SKM-1 treated with dmso at 0.1 percent for 144 hours (cell line): Measurements from ENCODE around the gene CAPZA1.

Source experiments
- DNase-seq: peaks from one replicate; lab custom pipeline; 2025; ENCODE audit not compliant: unreplicated experiment; lab: John Stamatoyannopoulos, UW

Gene CAPZA1

DNA sequence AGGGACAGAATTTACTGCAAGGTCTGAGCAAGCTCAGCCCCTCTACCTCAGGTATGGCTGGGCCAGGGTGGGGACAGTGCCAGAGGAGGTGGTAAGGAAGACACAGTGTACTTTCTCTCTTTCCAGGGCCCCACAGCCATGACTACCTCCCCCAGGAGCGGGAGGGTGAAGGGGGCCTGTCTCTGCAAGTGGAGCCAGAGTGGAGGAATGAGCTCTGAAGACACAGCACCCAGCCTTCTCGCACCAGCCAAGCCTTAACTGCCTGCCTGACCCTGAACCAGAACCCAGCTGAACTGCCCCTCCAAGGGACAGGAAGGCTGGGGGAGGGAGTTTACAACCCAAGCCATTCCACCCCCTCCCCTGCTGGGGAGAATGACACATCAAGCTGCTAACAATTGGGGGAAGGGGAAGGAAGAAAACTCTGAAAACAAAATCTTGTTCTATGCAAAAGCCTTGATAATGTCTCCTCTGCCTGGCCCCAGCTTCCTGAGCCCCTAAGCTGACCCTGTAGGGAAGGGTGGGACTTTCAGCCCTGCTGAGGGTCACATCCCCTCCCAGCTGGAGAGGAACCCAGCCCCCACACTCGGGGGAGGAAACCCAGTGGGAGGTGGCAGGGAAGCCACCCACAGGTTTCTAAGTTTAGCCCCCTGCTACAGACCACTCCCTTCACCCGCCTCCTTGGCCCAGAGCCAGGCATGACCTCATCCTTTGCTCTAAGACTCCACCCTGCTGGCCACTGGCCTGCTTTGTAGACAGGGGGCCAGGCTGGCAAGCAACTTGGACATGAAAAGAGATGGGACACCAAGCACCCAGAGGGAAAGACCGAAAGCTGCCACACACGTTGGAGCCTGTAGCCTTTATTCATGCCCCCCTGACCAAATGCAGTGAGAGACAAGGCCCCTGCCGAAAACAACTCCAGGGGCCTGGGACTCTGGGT is 80.9 kb downstream of the CAPZA1 start:
- DNase-seq: peak; percentile 82

- DNase-seq: no peak
These were observed 81.8 kb downstream of the CAPZA1 start for GRCh38 chr1:112701227-112702066.

GRCh38 chr1:112702067-112702395 is 82.4 kb downstream of the CAPZA1 start:
- no peak for DNase-seq

DNA sequence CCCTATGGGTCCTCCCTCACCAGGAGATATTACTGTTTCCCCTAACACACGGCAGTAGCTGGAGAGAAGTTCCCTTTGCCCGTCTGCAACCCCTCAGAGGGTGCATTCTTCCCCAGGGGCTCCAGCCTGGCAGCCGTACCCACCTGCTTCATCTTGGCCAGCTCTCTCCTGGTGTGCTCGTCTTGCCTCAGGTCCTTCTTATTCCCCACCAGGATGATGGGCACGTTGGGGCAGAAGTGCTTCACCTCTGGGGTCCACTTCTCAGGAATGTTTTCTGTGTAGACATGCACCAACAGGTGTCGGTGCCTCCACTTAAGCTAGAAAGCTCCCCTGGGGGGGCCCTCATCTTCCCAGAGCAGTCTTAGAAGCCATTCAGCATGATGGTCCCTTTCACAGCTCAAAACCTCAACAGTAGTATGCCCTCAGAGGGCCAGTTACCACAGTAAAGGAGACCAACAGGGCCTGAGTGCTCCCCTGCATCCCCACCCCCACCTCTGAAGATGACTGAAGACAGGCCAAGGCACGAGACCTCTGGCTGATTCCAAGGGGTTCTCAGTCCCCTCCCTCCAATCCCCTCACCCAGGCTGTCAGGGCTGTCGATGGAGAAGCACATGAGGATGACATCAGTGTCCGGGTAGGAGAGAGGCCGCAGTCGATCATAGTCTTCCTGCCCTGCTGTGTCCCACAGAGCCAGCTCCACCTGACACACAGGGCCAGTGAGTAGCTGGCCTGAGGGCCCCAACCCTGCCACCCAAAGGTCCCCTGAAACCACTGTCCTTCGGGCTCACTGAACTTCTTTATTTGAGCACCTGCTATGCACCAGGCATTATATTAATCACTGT is 83.0 kb downstream of the CAPZA1 start:
- no peak for DNase-seq

DNA sequence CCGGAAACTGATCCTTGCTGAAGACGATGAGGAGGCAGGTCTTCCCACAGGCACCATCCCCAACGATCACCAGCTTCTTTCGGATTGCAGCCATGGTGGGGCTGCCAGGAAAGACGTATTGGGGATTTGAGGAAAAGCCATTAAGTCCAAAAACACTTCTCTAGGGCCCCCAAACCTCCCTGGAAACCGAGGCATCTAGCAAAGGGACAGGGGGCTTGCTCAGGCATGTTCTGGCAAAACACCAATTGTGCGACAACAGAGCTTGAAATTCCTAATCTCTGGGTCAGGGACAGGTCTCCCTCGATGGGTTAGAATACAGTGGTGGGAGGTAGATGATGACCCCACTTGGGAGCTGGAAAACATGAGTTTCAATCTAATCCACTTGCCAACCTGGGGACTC is 84.1 kb downstream of the CAPZA1 start:
- no peak for DNase-seq

GRCh38 chr1:112704391-112704933 is 84.8 kb downstream of the CAPZA1 start:
- DNase-seq: no peak

DNA sequence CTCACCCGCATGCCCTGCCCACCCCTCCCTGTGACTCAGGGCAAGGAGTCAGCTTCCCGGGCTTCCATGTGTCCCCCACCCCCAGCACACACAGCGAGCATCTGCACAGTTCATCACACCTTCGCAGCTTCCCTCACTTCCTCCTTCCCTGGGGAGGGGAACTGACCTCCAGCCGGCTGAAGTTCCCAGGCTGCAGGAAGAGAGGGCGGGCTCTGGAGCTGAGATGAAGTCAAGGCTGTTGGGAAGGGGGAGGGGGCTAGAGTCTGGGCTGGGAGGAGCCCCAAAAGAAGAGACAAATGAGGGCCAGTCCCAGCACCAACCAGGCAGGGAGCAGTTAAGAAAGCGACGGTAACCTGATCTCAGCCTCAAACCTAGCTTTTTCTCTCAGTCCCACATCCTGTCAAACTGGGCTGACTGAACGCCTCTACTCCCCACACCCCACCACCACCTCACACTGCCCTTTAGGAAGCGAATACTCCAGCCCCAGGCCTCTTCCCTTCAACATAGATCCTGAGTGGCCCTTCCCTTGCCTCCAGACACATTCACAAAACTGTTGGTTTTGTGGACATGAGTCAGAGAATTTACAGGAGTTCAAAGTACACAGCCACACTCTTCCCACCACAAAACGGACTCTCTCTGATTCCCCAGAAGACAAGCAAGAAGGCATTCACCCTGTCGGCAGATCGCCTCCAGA is 85.4 kb downstream of the CAPZA1 start:
- DNase-seq: peak; percentile 87

DNA sequence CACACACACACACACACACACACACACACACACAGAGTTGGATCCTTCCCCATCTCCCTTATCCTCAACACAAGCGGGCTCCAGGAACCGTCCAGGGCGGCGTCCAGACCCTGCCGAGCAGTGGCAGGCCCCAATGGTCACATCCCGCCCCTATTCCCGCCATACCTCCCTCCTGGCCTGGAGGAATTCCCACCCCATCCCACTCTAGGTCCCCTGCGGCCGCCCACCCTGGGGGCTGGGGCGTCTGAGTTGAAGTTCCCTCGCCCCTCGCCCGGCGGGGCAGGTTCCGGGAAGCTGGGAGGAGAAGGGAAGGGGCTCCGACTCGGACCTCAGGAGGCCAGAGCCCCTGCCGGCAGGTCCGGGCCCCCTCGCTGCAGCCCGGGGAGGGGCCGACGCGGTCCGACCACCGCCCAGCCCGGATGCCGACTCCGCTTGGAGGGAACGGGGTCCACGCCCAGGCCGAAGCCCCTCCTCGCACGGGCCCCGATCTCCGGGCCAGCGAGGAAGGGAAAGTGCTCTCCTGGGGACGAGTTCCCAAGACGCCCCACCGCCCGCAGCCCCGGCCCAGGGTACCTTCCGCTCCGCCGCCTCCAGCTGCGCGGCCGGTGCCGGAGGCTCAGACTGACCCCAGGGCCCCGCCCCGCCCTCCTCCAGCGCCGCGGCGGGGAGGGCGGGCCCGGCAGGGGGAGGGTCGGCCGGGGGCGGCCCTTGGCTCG is 87.0 kb downstream of the CAPZA1 start, which contains the start of gene RHOC:
TSS of gene RHOC (minus strand) at position 623 of the 716 bp plus-strand sequence. CDS start 3,328 bp downstream, outside the sequence.
- peak; percentile 58 for DNase-seq

GRCh38 chr1:112707221-112708001 is 87.8 kb downstream of the CAPZA1 start:
- peak; percentile 74 for DNase-seq

DNA sequence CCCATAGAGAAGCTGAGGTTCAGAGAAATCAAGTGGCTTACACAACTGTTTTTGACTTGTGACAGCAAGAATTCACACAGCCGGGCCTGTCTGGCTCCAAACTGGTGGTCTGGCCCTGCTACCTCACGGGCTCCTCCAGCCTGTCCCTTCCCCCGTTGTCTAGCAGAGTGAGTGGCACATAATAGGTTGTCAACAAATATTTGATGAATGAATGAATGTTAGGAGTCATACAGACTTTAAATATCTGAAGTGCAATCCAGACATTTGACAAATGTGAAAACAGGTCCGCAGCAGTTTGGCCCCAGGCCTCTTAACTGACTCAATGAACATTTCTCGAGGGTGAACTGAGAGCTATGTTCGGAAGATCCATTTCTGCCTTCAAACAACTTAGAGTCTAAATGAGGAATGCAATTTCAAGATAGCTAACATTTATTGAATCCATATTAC is 88.4 kb downstream of the CAPZA1 start:
- no peak for DNase-seq

DNA sequence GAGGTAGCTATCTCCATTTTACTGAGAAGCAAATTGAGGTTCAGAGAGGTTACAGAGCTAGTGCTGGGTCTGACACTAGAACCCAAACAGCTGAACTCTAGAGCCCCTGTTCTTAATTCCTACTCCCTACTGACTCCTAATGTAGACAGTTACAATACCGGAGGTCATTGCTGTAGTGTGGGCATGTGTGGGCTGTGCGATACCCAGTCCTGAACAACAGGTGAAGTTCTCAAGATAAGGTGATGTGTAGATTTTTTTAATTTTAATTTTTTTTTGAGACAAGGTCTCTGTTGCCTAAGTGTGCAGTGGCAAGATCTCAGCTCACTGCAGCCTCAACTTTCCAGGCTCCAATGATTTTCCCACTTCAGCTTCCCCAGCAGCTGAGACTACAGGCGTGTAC is 88.9 kb downstream of the CAPZA1 start:
- no peak for DNase-seq

GRCh38 chr1:112710159-112710558 is 90.5 kb downstream of the CAPZA1 start:
- DNase-seq: no peak

GRCh38 chr1:112710586-112710985 is 91.0 kb downstream of the CAPZA1 start:
- DNase-seq: no peak

DNA sequence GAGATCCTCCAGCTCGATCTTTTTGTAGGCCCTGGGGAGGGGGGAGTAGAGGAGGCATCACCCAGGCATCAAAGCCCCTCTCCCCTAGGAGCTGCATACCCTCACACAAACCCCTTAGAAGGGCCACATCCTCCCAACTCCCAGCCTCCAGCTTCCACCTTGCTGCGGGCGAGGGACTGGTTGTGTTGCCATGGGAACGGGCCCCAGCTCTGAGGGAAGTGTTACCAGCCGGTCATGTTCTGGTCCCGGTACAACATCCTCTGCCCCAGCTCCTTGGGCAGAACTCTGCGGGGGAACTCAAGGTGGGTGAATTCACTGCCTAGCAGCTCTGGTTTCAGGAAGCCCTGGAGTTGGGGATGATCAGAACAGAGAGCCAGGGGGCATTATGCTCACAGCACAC is 91.4 kb downstream of the CAPZA1 start:
- DNase-seq: no peak

DNA sequence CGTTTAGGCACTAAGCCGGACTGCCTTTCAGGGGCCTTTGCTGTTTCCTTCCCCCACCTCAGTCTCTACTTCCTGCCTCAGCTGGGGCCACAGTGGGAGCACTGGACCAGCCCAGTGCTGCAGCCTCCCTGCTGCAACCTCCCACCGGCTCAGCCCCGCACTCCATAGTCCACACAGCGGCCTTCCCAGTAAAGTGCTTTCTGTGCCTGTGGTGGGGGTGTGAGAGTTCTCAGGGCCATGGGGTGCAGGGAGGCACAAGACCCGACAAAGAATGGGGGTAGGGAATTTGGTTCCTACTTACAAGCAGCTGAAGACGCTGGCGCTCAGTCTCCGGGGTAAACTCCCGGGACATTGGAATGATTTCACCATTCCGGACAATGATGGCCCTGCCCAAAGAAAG is 92.0 kb downstream of the CAPZA1 start:
- no peak for DNase-seq

DNA sequence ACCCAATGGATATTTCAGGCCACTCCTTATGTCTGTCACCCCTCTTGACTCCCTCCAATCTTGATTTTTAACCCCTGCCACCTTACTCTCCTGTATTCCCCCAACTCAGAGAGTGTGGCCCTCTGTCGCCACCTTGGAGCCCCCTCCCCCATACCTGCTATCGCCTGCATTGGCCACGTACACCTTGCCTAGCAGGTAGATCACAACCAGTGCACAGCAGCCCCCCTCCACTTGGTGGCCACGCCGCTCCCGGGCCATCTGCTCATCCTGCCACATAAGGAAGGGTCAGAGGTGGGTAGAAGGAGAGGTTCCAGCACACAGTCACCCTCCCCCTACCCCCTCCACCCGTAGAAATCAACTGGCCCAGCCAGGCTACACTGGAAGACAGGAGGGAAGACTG is 92.6 kb downstream of the CAPZA1 start:
- no peak for DNase-seq

DNA sequence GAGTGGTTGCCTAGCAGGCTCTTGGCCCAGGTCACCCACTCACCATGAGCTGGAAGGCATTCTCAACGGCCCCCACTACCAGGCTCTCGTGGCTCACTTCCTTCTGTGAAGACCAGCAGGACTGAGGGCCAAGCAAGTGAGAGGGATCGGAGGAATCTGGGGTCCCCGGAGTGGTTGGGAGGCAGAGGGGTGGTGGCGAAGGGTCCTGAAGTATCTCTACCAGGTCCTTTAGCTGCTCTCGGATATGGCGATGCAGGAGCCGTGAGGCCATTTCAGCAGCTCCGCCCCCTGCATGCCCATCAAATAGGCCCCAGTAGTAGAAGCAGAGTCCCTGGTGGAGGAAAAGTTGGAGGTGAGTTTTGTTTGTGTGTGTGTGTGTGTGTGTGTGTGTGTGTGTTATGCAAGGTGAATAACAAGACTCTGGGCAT is 93.1 kb downstream of the CAPZA1 start:
- DNase-seq: no peak

GRCh38 chr1:112713466-112714312 is 94.1 kb downstream of the CAPZA1 start:
- peak; percentile 76 for DNase-seq
